IPS DF 19.7 (cell line): ENCODE data around the gene FXN.
"Not testable (repeated sequence)": the region's sequence is repeated elsewhere in the genome, so short reads cannot be mapped to it uniquely, and the experiment has no call there.

Experiments
- DNase-seq: peaks from one replicate; pipeline ENCODE4 v3.0.0-alpha.2; 2013; ENCODE audit warnings: low read depth, low spot score

The FXN gene

DNA sequence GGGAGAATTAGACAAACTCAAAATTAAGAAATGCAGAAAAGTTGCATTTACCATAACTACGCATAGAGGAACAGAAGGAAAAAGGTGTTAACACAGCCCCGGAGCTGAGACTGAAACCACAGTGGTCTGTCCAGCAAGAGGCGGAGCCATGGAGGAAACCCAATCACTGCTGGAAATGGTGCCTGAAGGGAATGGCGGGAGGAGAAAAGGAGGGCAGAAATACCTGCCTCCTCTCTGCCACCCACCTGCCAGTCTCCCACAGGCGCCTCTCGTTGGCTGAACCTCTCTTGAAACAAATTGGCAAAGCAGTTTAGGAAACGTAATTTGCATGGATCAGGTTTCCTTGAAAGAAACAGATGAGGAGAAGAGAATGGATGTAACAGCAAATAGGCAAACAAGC is 11.9 kb upstream of the FXN start:
- peak; percentile 28 for DNase-seq

GRCh38 chr9:69027355-69028097 is 8.0 kb upstream of the FXN start:
- peak; percentile 54 for DNase-seq

DNA sequence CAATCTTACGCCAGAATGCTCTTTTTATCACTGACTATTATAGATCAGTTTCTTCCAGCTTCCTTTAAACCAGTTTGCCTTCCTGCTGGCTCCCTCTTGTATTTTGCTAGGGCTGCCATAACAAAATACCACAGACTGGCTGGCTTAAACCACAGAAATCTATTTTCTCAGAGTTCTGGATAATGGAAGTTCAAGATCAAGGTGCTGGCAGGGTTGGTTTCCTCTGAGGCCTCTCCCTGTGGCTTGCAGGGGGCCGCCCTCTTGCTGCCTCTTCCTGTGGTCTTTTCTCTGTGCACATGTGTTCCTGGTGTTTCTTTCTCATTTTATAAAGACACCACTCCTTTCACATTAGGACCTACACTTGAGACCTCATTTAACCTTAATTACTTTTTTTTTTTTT is 6.8 kb upstream of the FXN start:
- DNase-seq: no peak

DNA sequence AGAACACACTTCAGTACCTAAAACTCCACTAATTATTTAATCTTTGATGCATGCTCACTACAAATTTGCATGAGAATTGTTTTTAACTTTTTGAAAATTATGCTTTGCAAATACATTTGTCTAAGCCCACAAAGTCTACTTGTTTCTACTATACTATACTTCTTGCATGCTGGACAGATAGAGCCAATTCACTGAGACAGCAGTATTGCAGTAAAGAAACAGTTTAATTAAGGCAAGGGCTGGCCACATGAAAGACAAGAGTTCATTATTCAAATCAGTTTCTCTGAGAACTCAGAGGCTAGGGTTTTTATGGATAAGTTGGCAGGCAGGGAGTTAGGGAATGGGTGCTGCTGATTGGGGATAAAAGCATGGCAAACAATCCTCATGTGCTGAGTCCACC is 6.0 kb upstream of the FXN start:
- no peak for DNase-seq

- no peak for DNase-seq
Measured at GRCh38 chr9:69030851-69031645, 4.5 kb upstream of the FXN start.

DNA sequence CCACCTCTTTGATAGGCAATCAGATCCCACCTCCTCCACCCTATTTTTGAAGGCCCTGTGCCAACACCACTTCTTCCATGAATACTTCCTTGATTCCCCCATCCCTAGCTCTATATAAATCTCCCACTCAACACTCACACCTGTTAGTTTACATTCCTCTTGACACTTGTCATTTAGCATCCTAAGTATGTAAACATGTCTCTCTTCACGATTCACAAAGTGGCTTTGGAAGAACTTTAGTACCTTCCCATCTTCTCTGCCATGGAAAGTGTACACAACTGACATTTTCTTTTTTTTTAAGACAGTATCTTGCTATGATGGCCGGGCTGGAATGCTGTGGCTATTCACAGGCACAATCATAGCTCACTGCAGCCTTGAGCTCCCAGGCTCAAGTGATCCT is 1.5 kb upstream of the FXN start:
- DNase-seq: no peak

DNA sequence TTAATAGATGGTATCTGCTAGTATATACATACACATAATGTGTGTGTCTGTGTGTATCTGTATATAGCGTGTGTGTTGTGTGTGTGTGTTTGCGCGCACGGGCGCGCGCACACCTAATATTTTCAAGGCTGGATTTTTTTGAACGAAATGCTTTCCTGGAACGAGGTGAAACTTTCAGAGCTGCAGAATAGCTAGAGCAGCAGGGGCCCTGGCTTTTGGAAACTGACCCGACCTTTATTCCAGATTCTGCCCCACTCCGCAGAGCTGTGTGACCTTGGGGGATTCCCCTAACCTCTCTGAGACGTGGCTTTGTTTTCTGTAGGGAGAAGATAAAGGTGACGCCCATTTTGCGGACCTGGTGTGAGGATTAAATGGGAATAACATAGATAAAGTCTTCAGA is 757 bp downstream of the FXN start:
- DNase-seq: no peak

DNA sequence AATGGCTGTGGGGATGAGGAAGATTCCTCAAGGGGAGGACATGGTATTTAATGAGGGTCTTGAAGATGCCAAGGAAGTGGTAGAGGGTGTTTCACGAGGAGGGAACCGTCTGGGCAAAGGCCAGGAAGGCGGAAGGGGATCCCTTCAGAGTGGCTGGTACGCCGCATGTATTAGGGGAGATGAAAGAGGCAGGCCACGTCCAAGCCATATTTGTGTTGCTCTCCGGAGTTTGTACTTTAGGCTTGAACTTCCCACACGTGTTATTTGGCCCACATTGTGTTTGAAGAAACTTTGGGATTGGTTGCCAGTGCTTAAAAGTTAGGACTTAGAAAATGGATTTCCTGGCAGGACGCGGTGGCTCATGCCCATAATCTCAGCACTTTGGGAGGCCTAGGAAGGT is 1.2 kb downstream of the FXN start:
- DNase-seq: no peak

- no peak for DNase-seq
Measured at GRCh38 chr9:69040646-69041045, 5.1 kb downstream of the FXN start.

- DNase-seq: no peak
Measured at GRCh38 chr9:69044240-69045219, 9.0 kb downstream of the FXN start.

- no peak for DNase-seq
Measured at GRCh38 chr9:69045821-69046220, 10.3 kb downstream of the FXN start.

DNA sequence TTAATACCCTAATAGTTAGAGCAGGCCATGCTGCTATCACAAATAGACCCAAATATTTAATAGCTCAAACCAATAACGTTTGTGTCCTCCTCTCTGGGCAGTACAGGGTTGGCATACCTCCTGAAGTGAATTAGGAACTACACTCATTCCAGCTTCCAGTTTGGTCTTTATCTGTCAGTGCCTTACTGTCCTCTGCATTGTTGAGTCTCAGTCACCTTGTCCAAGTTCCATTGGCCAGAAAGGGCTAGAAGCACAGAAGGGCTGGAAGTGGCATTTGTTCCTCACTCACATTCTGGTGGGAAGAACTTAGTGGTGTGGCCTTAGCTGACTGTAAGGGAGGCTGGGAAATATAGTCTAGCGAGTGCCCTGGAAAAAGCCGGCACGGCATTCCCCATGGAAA is 11.2 kb downstream of the FXN start:
- no peak for DNase-seq

DNA sequence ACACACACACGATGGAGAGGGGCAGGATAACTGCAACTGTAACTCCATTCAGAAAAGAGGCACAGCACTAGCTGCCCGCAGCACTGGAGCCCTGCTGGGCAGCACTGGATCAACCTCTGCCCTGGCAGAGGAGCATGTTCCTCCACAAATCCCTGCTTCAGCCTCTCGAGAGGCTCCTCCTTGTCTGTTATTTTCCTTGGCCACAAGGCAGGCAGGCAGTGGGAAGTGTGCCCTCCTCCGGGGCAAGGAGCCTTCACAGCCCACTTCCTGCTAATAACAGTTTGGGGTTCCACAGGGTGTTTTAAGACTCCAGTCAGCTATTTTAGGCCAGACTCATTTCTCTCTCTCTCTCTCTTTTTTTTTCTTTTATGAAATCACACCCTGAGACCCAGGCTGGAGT is 11.8 kb downstream of the FXN start:
- no peak for DNase-seq

GRCh38 chr9:69049094-69049493 is 13.5 kb downstream of the FXN start:
- no peak for DNase-seq

GRCh38 chr9:69050936-69051335 is 15.4 kb downstream of the FXN start:
- not testable (repeated sequence) for DNase-seq

DNA sequence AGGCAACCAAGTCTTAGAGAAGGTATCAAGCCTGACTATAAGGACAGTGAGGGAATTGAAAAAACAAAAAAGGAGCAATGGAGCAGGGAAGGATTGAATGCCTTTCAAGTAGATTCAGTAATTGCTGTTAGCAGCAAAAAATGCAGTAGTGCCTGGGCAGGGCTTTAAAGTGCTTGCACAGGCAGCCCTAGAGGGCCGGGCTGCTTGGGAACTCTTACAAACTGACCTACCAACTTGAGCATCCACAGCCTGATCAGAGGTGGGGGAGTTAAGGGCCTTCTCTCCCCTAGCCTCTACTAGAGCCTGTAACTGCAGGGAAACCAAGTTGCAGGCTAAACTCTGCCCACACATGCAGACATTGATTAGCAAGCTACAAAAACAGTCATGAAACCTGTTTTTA is 19.4 kb downstream of the FXN start:
- DNase-seq: no peak

DNA sequence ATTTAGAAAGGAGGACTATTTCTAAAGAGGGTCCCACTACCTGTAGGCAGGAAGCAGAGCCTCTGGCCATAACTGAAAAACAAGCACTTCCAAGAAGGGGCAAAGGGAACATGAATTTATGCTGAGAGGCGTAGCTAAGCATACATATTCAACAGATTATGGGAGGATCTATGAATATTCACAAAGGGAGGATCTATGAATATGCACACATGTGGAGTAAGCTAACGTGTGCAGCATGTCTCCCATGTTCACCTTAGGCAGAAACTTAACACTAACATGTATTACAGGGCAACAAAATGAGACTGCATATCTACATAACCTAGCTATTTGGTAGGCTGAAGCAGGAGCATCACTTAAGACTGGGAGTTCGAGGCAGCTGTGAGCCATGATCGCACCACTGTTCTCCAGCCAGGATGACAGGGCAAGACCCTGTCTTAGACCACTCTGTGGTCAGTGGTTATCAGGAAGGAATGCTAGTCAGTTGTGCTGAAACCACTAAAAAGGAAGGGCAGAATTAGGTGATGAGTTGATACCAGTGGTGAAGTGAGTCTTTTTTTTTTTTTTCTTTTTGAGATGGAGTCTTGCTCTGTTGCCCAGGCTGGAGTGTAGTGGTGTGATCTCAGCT is 20.8 kb downstream of the FXN start:
- no peak for DNase-seq

GRCh38 chr9:69058101-69058500 is 22.5 kb downstream of the FXN start:
- DNase-seq: no peak

DNA sequence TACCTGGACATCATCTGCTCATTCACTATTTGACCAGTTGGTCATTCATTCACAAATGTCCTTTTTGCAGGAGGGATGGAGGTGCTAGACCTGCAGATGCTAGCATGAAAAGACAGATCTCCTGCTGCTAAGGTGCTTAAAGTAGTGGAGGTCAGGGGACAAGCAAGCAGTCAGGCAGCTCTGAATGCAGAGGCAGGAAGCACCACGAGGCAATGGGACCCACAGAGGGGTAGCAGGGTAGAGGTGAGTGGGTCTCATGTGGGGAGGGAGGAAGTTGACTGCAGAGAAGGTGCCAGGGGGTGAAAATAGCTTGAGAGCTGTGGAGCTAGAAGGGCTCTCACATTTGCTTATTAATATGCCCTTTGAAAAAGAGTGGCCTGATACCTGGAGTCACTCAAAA is 25.2 kb downstream of the FXN start:
- no peak for DNase-seq

DNA sequence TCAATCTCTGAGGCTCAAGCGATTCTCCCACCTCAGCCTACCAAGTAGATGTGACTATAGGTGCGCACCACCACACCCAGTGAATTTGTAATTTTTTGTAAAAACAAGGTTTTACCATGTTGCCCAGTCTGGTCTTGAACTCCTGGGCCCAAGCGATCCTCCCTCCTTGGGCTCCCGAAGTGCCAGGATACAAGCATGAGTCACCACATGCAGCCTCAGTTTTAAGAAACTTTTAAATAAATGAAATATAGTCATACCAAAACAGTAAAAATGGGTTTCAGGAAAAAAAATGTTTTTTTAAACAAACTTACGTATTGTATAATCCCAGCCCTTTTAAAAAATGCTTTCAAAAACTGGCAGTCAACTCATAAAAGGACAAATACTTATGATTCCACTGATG is 26.6 kb downstream of the FXN start:
- no peak for DNase-seq

DNA sequence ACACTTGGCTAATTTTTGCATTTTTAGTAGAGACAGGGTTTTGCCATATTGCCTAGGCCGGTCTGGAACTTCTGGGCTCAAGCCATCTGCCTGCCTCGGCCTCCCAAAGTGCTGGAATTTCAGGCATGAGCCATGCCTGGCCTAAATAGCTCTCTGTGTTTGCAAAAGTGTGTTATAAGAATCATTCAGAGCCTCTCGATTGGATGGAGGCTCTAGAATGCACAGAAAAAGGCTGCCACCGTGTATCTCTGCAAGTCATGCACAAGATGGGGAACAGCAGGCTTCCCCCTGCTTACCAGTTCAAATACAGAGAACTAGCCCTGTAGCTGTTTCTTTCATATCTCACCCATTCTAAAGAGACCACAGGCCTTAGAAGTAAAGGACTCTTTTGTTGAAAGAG is 28.3 kb downstream of the FXN start:
- no peak for DNase-seq

- no peak for DNase-seq
Measured at GRCh38 chr9:69065660-69066059, 30.1 kb downstream of the FXN start.
